ENCODE data around the gene DBI. TPM values are rescaled to one million over a fixed set of nuclear protein-coding genes. Genes with fewer than 3 reads are reported as not detected.

Gene DBI
- total and polyA plus RNA-seq, 2 experiments from 2014 or later, result 171 to 873 TPM

- TF ChIP-seq ETS1 (IDR thresholded peaks at IDR 0.05) (no peak), EZH2 (IDR thresholded peaks at IDR 0.05; ENCODE audit: low read depth, unreplicated experiment) (no peak), CTCF (conservative IDR thresholded peaks at IDR 0.05; ENCODE audit: low read depth in 2 of 2) (no peak), JUNB (IDR thresholded peaks at IDR 0.05; ENCODE audit: unreplicated experiment) (no peak), CREB1 (CRISPR knock-in tag; IDR thresholded peaks at IDR 0.05; ENCODE audit: low read depth) (no peak), EZH2phosphoT487 (IDR thresholded peaks at IDR 0.05; ENCODE audit: unreplicated experiment) (no peak)
- no peak for ATAC-seq
- Histone ChIP-seq H3K36me3 (ENCODE audit: insufficient read depth) (no peaks in the 10 kb centered on the region), H3K27ac (ENCODE audit: low read depth) (no peak overlapping the region), H3K4me2 (no peak overlapping the region), H3F3A (replicated peaks; ENCODE audit: low read depth) (no peaks in the 10 kb centered on the region), H4K20me1 (replicated peaks; ENCODE audit: insufficient read depth) (no peaks in the 10 kb centered on the region), H3K4me3 (no peak overlapping the region), H3K79me2 (replicated peaks; ENCODE audit: insufficient read depth) (no peaks in the 10 kb centered on the region), H2AFZ (no peak overlapping the region), H3K4me1 (ENCODE audit: insufficient read depth) (no peaks in the 10 kb centered on the region), H3K9me2 (ENCODE audit: insufficient read depth) (no peaks in the 10 kb centered on the region), H3K27me3 (ENCODE audit: insufficient read depth) (no peaks in the 10 kb centered on the region)
- H3K27ac Mint-ChIP-seq, result no peak overlapping the region
- no peaks in the 10 kb centered on the region for H3K36me3 Mint-ChIP-seq (ENCODE audit: low read depth)
- H3K4me1 Mint-ChIP-seq, result no peaks in the 10 kb centered on the region; the same call in 2 of the 3 replicates
- peaks cover 6% of the 10 kb centered on the region for H3K27me3 Mint-ChIP-seq (ENCODE audit: insufficient read depth, low read depth, poor library complexity)
- H3K9me3 Mint-ChIP-seq, result no peaks in the 10 kb centered on the region
- DNase-seq (ENCODE audit: low spot score), result no peak
- H3K4me3 Mint-ChIP-seq, result no peak overlapping the region
Observed at GRCh38 chr2:119338272-119338671, 28.5 kb upstream of the DBI start.

- no peak for TF ChIP-seq ETS1 (IDR thresholded peaks at IDR 0.05)
- no peak overlapping the region for H3K4me3 Mint-ChIP-seq
- Histone ChIP-seq H3K4me1 (ENCODE audit: insufficient read depth) (no peaks in the 10 kb centered on the region), H3K36me3 (ENCODE audit: insufficient read depth) (no peaks in the 10 kb centered on the region), H2AFZ (no peak overlapping the region), H3K27ac (ENCODE audit: low read depth) (no peak overlapping the region), H3K4me3 (no peak overlapping the region), H3K79me2 (replicated peaks; ENCODE audit: insufficient read depth) (no peaks in the 10 kb centered on the region), H3K4me2 (no peak overlapping the region), H4K20me1 (replicated peaks; ENCODE audit: insufficient read depth) (no peaks in the 10 kb centered on the region), H3K27me3 (ENCODE audit: insufficient read depth) (no peaks in the 10 kb centered on the region), H3F3A (replicated peaks; ENCODE audit: low read depth) (no peaks in the 10 kb centered on the region), H3K9me2 (ENCODE audit: insufficient read depth) (no peaks in the 10 kb centered on the region)
- peaks cover 5% of the 10 kb centered on the region for H3K27me3 Mint-ChIP-seq (ENCODE audit: insufficient read depth, low read depth, poor library complexity)
- no peak overlapping the region for H3K27ac Mint-ChIP-seq
- ATAC-seq (no peak), DNase-seq (ENCODE audit: low spot score) (no peak)
- H3K9me3 Mint-ChIP-seq, result no peaks in the 10 kb centered on the region
- H3K36me3 Mint-ChIP-seq (ENCODE audit: low read depth), result no peaks in the 10 kb centered on the region
- H3K4me1 Mint-ChIP-seq, result no peaks in the 10 kb centered on the region; the same call in 2 of the 3 replicates
Observed at GRCh38 chr2:119338826-119339561, 27.8 kb upstream of the DBI start.

All from GM23338 (cell line).